Stimulated activated CD4-positive, alpha-beta T cell treated with anti-CD3 and anti-CD28 coated beads, Interleukin-2, amount 100 ng/mL, for 4 hours (primary cell): ENCODE data around the gene KAT2A.

Experiments
- DNase-seq: peaks from one replicate; pipeline ENCODE4 v3.0.0-alpha.2; 2020; ENCODE audit warnings: low read depth

KAT2A gene

DNA sequence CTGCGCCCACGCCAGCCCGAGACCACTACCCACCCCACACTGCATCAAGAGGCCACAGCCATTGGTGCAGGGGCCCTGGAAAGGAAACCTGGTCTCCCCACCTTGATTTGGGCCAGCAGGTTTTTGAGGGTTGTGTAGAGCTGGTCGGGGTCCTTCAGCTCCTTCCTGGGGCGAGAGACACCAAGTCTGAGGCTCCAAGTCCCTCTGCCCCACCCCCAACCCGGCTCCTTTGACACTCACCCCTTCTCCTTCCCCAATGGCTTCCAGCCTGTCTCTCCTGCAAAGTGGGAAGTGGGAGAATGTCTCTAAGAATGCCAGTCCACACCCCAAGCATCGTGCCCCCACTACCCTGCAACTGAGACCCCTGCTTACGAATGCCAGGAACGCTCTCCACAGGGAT is 7.0 kb downstream of the KAT2A start:
- no peak for DNase-seq

DNA sequence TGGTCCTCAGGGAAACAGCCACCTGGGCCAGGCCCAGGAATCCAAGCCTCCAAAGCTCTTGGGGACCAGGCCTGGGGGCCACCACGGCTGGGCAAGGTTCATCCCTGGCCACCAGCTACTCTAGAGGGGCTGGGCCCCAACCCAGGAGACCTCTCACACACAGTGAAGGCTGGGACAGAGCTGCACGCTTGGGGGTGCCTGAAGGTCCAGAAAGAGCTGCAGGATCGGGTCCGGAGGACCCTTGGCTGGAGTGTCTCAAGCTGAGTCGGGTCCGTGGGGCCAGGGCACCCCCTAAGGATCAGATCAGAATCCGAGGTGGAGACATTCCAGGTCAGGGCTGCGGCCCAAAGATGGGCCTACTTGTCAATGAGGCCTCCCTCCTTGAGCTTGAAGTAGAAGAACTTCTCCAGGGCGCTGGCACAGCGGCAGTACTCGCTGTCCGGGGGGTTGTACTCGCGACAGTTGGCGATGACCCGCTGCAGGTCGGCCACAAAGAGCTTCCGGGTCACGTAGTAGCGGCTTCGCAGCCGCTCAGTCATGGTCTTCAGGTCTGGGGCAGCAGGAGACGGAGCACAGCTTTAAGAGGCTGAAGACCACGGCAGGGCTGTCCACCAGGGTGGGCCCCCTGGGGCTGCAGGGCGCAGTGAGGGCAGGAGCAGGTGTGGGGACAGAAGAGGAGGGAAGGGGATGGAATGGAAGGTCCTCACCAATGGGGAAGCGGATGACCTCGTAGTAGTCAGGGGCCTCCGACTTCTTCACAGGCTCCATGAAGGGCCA is 7.7 kb downstream of the KAT2A start:
- no peak for DNase-seq

DNA sequence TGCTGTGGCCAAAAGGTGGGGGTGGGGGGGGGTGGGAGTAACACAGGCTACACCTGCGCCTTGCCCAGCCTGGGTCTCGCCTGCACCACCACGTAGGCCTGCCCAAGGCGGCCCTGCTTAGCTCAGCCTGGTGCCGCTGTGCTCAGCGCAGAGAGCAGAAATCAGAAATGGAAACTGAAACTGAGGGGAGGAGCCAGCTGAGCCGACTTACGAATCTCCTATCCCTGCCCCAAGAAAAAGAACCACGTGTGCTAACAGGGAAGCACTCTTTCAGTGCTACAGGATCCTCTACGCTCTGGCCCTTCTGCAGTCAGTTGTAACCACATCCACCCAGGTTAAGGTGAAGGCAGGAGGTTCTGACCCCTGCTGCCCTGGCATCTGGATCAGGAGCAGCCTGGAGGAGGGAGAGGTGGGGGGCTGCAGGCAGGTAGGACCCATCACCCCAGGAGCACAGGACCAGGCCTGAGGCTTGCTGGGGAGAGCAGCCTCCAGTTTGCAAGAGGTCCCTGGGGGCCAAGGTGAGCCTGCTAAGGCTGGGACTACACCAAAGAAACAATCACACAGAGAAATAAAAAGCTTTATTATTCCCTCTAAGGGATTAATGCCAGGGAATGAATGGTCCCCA is 8.5 kb downstream of the KAT2A start, which contains the start of gene DHX58:
DHX58 (minus strand) TSS at position 163 of the 625 bp plus-strand sequence. CDS start 822 bp downstream, outside the sequence.
- peak; percentile 80 for DNase-seq

DNA sequence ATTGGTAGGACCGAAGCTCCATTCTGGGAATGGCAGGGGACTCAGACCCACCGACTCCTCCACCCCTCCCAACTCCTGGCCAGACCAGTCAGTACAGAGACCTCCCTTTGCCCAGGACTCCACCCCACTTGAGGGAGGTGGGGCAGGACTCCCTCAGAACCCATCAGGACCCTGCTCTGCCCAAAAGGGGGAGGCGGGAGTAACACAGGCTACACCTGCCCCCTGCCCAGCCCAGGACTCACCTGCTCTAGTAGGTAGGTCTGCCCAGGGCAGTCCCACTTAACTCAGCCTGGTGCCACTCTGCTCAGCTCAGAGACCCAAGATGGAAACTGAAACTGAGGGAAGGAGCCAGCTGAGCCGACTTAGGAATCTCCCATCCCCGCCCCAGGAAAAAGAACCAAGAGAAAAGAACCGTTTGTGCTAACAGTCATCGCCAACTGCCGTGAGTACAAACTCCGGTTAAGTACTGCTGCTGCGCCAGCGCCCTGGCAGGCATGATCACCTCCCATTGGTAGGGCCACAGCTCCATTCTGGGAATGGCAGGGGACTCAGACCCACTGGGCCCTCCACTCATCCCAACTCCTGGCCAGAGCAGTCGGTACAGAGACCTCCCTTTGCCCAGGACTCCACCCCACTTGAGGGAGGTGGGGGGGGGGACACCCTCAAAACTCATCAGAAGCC is 9.2 kb downstream of the KAT2A start:
- DNase-seq, result no peak

DNA sequence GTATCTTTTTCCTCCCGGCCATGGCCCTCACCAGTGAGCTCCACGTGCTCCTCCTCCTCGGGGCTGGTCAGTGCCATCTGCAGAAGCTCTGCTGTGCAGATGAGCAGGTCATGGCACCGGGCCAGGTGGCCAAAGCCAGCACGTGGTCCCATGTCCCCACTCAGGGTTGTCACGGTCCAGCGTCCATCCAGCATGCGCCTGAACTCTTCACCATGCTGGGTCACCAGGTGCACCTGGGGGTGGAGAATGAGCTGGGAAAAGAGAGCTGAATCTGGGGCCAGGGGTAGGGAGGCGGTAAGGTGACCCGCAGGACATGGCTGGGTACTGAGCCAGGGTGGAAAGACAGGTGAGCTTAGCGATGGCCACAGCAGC is 9.9 kb downstream of the KAT2A start:
- no peak for DNase-seq

DNA sequence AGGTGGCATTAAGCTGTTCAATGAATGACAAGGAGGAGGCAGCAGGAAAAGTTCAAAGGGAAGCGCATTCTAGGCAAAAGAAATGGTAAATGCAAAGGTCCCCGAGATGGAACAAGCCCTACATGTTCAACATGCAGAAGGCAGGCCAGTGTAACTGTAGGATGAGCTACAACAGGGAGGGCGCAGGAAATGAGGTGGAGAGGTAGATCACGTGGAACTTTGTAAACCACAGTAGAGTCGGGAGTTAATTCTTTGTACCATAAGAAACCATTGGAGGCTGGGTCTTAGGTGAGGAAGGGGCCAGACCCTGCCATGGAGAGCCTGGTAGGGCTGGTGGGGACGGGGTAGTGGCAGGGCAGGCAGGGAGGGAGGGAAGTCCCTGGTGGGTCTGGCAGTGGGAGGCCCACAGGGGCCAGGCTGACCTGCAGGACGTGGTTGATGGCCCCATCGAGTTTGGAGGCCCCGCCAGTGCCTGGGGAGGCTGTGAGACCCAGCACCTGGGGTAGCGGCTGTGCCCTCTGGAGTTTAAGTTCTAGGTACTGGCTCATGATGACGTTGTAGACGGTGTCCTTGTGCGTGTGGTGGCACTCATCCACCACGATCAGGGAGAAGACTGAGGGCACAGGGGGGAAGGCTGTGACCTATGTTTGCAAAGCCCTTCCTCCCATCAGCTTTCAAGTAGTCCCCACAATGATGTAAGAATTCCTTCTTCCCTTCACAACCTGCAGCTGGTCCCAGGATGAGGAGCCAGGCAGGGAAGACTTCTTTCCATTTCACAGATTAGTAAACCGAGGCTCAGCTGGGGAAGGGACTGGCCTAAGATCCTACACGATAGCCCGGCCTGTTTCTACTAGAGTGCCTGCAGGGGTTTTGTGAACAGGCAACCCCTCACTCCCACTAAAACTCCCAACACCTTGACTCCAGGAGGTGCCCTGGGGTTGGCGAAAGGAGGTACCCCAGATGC is 10.6 kb downstream of the KAT2A start:
- DNase-seq, result no peak

DNA sequence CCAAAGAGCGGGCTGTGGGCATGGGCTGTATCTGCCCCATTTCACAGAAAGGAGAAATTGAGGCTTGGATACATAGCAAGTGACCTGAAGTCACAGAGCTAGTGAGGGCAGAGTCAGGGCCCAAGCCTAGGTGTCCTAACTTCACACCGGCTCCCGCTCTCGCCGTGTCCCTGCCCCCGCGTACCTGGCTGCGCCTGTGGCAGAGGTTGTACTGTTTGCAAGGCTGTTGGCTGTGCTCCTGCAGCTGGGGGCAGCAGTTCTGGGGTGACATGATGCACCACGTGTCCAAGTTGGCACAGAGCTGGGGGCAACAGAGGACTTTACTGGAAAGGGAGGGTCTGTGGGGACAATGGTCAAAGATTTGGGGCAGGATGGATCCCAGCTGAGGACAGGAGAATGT is 12.1 kb downstream of the KAT2A start:
- no peak for DNase-seq

DNA sequence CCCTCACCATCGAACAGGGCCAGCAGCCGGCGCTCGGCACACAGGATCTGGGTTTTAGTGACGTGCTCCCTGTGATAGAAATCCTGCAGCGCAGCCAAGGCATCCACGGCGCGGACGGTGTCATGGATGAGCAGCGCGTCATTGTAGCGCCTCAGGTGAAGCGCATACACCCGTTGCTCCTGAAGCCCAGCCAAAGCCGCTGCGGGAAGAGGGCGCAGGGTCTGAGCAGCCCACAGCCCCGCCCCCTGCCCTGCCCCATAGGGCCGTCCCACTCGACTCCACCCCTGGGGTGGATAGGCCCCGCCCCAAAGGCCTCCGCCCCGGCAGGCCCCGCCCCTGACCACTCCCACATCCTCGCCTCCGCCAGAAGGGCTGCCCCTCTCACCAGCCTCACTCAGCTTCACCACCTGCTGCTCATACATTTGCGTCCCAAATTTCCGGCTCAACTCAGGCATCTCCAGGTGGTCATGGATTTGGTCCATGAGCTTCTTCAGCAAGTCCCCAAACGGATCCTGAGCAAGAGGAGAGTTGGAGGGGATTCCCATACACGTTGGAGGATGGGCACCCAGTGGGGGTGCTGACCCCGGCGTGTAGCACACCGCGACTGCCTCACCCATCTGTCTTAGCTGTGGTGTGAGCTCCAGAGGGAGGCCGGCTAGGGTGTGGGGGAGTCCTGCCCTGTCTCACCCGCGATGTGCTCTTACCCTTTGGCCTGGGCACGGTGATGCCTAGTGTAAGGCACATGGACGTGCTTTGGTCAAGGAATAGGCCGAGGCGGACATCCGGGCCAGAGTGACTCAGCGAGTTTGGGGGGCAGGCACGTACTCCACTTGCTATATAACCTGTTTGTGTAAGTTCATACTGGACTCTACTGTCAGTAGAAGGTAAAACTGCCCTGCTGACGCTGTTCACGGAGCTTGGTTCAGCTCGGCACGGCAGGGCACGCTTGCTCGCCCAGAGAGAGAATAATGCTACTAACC is 13.3 kb downstream of the KAT2A start:
- DNase-seq, result peak; percentile 82

DNA sequence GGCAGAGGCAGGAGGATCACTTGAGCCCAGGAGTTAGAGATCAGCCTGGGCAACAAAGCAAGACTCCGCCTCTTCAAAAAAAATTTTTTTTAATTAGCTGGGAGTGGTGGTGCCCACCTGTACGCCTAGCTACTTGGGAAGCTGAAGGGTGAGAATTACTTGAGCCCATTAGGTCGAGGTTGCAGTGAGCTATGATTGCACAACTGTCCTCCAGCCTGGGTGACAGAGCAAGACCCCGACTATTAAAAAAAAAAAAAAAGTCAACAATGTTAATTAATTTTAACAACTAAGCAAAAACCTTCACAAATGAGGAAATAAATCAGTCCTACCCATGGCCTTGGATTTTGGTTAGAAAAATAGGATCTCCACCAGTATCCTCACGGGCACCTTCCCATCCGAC is 14.0 kb downstream of the KAT2A start:
- no peak for DNase-seq

DNA sequence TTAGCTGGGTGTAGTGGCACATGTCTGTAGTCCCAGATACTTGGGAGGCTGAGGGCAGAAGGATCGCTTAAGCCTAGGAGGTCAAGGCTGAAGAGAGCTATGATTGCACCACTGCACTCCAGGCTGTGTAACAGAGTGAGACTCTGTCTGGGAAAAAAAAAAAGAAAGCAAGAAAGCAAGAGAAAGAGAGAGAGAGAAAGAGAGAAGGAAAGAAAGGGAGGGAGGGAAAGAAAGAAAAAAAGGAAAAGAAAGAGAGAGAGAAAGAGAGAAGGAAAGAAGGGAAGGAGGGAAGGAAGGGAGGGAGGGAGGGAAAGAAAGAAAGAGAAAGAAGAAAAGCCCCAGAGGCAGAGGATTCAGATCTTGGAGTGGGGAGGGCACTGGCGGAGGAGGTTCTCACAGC is 15.2 kb downstream of the KAT2A start:
- DNase-seq, result no peak

DNA sequence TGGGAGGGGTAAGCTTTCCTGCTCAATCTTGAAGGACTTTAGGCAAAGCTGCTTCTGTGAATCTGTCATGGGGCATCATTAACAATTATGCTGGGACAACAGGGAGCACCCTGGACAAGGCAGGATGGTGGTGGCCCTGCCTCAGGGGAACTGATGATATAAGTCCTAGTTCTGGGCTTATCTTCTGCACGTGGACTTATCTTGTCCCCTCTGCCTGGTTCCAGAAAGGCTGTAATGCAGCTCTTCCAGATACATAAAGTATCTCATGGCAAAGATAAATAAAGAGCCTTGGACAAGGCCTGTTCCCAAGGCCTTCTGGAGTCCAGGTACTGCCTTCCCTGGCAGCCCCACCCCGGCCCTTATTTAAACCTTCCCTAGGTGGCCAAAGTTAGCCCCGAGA is 16.9 kb downstream of the KAT2A start:
- DNase-seq, result no peak

DNA sequence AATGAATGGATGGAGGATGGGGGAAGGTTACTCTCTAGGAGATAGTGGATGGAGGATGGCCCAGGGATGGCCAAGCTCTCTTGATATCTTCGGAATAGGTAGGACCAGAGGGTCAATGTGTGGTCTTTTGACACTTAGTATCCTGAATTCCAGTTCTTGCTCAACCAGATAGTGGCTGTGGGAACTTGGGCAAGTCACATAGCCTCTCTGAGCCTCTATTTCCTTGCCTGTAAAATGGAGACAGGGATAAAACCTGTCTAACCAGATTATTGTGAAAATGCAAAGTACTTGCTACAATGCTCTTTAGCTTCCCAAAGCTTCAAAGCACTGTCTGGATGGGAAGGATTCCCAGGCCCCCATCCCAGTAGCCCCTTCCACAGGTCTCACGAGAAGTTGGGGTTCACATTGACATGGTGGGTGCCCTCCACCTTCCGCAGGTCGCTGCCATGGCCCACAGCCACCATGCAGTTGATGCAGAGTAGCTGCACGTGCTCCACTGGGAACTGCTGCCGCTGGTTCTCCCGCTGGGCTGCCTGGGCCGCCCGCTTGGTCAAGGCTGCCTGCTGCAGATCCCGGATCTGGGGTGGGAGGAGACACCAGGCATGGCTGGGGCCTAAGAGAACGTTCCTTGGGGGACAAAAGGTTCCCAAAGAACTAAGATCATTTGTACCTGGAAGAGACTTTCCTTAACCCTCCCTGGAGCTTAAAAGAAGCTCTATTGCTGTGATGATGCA is 17.8 kb downstream of the KAT2A start:
- DNase-seq, result no peak

DNA sequence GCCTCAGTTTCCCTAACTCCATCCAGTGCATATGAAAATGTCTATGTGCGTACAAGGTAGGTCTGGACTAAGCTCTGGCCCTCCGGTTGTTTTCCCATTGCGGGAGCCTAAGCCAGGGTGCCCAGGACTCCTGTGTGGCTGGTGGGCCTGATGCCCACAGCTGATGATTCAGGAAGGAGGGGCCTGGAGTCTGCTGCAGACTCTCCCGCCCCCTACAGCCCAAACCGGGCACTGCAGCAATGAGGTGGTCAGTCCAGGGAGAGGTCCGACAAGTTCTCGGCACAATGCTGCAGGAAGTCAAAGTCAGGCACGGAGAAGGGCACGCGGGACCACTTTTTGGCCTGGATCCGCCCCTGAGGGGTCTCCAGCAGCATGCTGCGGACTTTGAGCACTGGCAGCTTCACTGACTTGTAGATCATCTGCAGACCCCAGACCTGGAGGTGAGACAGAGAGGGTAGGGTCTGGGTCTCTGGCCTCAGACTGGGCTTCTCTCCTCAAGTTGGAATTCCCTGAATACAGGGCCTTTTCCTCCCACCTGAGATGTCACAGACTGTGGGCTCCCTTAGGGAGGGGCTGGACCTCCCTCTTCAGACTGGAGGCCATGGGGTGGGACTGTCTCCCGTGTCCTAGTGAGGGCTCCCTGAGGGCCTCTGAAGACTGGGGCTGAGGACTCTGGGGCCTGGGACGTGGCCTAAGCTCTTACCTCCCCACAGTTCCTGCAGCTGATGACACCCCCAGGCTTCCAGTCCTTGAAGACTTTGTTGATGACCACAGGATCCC is 19.5 kb downstream of the KAT2A start:
- no peak for DNase-seq

DNA sequence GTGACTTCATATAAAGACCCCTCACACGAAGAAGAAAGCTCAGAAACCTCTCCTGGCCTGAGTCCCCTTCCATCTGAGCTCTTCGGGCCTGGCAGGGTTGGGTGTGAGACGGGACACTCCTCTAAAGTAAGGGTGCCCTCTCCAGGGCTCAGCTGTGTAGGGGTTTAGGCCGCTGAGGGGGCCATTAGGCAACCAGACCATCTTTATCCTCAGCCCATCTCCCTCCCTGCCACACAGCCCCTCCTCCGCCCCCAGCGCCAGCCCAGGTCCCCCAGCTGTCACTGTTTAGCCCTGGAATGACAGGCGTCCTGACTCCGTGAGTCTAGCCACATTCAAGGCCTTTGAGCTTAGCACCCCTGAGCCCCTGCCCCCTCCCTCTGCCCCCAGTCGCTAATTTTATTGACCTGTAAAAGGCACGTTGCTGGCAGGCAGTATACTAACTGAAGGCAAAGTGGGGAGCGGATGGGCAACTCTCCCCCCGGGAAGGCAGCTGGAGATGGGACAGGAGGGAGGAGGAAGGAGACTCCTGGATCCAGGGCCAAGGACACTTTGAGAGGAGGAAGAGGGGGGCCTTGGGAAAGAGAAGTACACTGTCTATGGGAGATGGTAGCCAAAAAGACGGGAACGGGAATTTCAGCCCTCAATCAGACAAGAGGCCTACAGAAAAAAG is 22.3 kb downstream of the KAT2A start:
- no peak for DNase-seq

DNA sequence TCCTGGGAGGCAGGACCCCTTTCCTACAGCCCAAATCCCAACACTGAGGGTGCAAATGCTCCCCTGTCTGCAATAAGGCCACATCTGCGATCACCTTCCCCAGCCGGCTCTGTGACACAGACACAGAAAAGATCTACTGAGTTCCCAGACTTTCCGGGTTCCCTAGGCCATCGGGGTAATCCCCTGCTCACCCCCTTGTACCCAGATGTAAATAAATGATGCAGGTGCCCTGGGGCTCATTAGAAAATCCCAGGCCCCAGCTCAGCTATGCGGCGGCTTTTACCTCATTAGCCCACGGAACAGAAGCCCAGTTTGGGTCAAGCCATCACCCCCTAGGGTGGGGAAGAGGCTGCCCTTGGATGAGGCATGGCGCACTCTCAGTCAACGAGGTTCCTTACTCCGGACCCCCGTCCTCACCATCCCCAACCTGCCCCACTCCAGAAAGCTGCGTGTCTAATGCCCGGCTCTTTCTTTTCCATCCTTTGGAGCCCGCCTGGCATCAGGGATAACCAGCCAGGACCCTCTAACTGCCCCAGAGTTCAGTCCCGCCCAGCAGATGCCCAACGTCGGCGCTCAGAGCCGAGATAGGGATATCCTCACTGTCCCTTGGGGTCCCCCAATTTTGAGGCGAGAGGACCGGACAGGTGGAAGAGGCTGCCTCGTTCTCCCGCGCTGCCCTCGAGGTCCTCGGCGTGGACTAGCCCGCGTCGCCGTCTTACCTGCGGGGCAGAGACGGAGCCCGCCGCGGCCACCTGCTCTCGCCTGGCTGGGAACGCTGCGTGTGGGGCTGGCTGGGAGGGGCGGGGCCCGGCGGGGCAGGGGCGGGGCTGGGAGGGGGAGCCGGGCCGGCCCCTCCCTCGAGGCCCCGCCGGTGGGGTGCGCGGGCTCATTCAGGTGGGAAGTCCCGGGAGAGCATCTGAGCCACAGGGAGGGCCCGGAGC is 23.2 kb downstream of the KAT2A start, which contains the start of gene ZNF385C:
ZNF385C (minus strand) TSS at position 783 of the 941 bp plus-strand sequence. CDS start 35,417 bp downstream, outside the sequence.
- peak; percentile 35 for DNase-seq

DNA sequence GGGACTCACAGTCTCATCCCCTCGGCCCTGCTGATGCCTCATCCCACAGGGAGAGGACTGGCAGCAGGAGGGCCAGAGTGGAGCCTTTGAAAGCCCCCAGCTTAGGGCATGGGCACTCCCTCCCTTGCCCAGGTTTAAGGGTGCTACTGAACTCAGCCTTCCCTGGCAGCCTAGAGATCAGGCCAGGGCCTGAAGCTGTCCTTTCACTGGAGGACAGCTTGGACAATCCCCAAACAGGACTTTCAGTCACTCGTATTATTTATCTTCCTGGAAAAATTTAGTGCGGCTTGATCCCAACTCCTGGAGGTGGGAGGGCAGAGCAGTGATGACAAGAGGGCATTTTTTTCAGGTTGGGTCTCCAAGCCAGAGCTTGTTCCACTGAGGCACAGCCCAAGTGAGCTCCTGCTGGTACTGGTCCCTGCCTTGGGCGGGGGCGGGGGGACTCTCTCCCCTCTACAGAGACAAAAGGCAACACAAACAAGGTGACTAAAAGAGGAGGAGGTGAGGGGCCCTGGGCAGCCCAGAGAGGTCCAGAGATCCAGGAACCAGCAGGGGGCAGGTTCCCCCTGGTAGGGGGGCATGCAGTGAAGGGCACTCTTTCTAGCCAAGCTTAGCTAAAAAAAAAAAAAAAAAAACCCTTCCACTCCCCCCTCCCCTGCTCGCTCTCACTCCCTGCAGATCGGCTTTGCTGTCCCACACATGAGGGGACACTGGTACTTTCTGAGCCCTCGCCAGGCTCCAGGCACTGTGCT is 24.6 kb downstream of the KAT2A start:
- DNase-seq, result no peak
